Hematopoietic multipotent progenitor cell (in vitro differentiated cells): Measurements from ENCODE around the gene SCN1A. TPM values are rescaled to one million over a fixed set of nuclear protein-coding genes. Genes with fewer than 3 reads are reported as not detected.

Source experiments
- DNase-seq, 3 donors: peaks; one replicate each; pipeline ENCODE4 v3.0.0-alpha.2; 2011 to 2015; ENCODE audit warnings: low read depth in 2 of 3, low spot score in 2 of 3
- total RNA-seq: library from RNA; depleted of rRNA; stranded (reverse); fragments of >200 nt; gene quantifications from one replicate; pipeline ENCODE4 v1.2.3, GENCODE V29; 2012

The SCN1A gene
- total RNA-seq, 1 donor = under 0.01 TPM

GRCh38 chr2:166084301-166084700 is 43.5 kb downstream of the SCN1A start:
- DNase-seq = no peak

GRCh38 chr2:166082736-166083135 is 45.1 kb downstream of the SCN1A start:
- DNase-seq = no peak

- no peak for DNase-seq
These were observed 46.0 kb downstream of the SCN1A start for GRCh38 chr2:166081852-166082251.

- no peak for DNase-seq
These were observed 46.6 kb downstream of the SCN1A start for GRCh38 chr2:166081131-166081632.

- no peak for DNase-seq
These were observed 53.4 kb downstream of the SCN1A start for GRCh38 chr2:166074430-166074829.

- no peak for DNase-seq
These were observed 53.8 kb downstream of the SCN1A start for GRCh38 chr2:166074011-166074410.

- DNase-seq = no peak
These were observed 57.6 kb downstream of the SCN1A start for GRCh38 chr2:166070231-166070630.

GRCh38 chr2:166068981-166069380 is 58.8 kb downstream of the SCN1A start:
- no peak for DNase-seq

- DNase-seq = no peak
These were observed 60.6 kb downstream of the SCN1A start for GRCh38 chr2:166067229-166067628.

- no peak for DNase-seq
These were observed 67.6 kb downstream of the SCN1A start for GRCh38 chr2:166060191-166060590.

GRCh38 chr2:166057370-166058164 is 70.3 kb downstream of the SCN1A start:
- DNase-seq = peak in 2 of 3 donors; percentile 4 to 23

- DNase-seq = no peak
These were observed 82.9 kb downstream of the SCN1A start for GRCh38 chr2:166044853-166045483.

- no peak for DNase-seq
These were observed 84.9 kb downstream of the SCN1A start for GRCh38 chr2:166042768-166043390.

- DNase-seq = no peak
These were observed 85.5 kb downstream of the SCN1A start for GRCh38 chr2:166042356-166042755.

GRCh38 chr2:166041613-166042012 is 86.2 kb downstream of the SCN1A start:
- no peak for DNase-seq

- DNase-seq = no peak
These were observed 95.5 kb downstream of the SCN1A start for GRCh38 chr2:166032361-166032760.

- no peak for DNase-seq
These were observed 96.8 kb downstream of the SCN1A start for GRCh38 chr2:166031054-166031453.

- DNase-seq = no peak
These were observed 102.5 kb downstream of the SCN1A start for GRCh38 chr2:166025313-166025712.

- no peak for DNase-seq
These were observed 110.6 kb downstream of the SCN1A start for GRCh38 chr2:166017208-166017607.

GRCh38 chr2:166013878-166014277 is 113.9 kb downstream of the SCN1A start:
- no peak for DNase-seq

- DNase-seq = no peak
These were observed 116.2 kb downstream of the SCN1A start for GRCh38 chr2:166011660-166012059.

GRCh38 chr2:166000401-166000800 is 127.4 kb downstream of the SCN1A start:
- no peak for DNase-seq
